CD4-positive, alpha-beta T cell (primary cell): ENCODE results near the gene DNAJB11. TPM values are rescaled to one million over a fixed set of nuclear protein-coding genes. Genes with fewer than 3 reads are reported as not detected.

Experiments used
- ATAC-seq: fragments of 200-7000 bp; cut with Tn5 transposase; one replicate; pipeline ENCODE4 v1.10.0; 2022; ENCODE audit warnings: mild to moderate bottlenecking; ENCODE audit not compliant: poor library complexity
- CTCF ChIA-PET: fragments of 350-600 bp; sonication (Branson Sonifier 250); formaldehyde crosslinking; loops from one replicate; lab custom pipeline; 2021; ENCODE audit warnings: antibody characterized with exemption, inconsistent platforms; lab: Charles Lee
- POLR2A ChIA-PET: fragments of 350-600 bp; sonication (Branson Sonifier 250); formaldehyde crosslinking; loops from one replicate; lab custom pipeline; 2021; ENCODE audit warnings: antibody characterized with exemption, inconsistent platforms; lab: Charles Lee
- DNase-seq, 14 experiments: peaks; one replicate each; pipeline ENCODE4 v3.0.0-alpha.2; 2013 to 2020; ENCODE audit warnings: mixed read lengths in 2 of 14
- H3K27ac ChIP-seq, 2 donors: one replicate each; pipeline versions ENCODE4 v1.5.1 to v1.7.0; 2013; ENCODE audit warnings: low read length in 2 of 2, low read depth in 1 of 2, mild to moderate bottlenecking in 1 of 2
- H3K27me3 ChIP-seq, 2 experiments: 1 replicate in 1 of 2; 2 replicates in 1 of 2; pipeline versions ENCODE4 v1.6.1 to v1.7.0; 2013; ENCODE audit warnings: low read length in 2 of 2, control low read depth in 1 of 2, mild to moderate bottlenecking in 1 of 2, moderate library complexity in 1 of 2; ENCODE audit not compliant: insufficient read depth in 2 of 2, control insufficient read depth in 1 of 2
- H3K36me3 ChIP-seq: one replicate; pipeline ENCODE4 v1.6.1; 2013; ENCODE audit warnings: low read length, control low read depth; ENCODE audit not compliant: insufficient read depth
- H3K4me1 ChIP-seq: one replicate; pipeline ENCODE4 v1.6.1; 2013; ENCODE audit warnings: low read length, control low read depth; ENCODE audit not compliant: insufficient read depth
- H3K4me3 ChIP-seq: one replicate; pipeline ENCODE4 v1.5.1; 2013; ENCODE audit warnings: mild to moderate bottlenecking, low read length, moderate library complexity
- H3K9me3 ChIP-seq, 2 experiments: 1 replicate in 1 of 2; 2 replicates in 1 of 2; pipeline versions ENCODE4 v1.6.1 to v1.7.0; 2013; ENCODE audit warnings: low read length in 2 of 2, mild to moderate bottlenecking in 2 of 2, control low read depth in 1 of 2, moderate library complexity in 1 of 2; ENCODE audit not compliant: control insufficient read depth in 1 of 2, insufficient read depth in 1 of 2
- H3K27ac Mint-ChIP-seq: one replicate; pipeline ENCODE4 v1.8.0; 2020; ENCODE audit warnings: mixed read lengths
- H3K27me3 Mint-ChIP-seq: one replicate; pipeline ENCODE4 v1.8.0; 2021; ENCODE audit warnings: mixed read lengths
- H3K36me3 Mint-ChIP-seq: one replicate; pipeline ENCODE4 v1.8.0; 2021; ENCODE audit warnings: low read depth, mixed read lengths
- H3K4me1 Mint-ChIP-seq: one replicate; pipeline ENCODE4 v1.8.0; 2021; ENCODE audit warnings: low read depth, mixed read lengths
- H3K4me3 Mint-ChIP-seq: one replicate; pipeline ENCODE4 v1.8.0; 2020; ENCODE audit warnings: mild to moderate bottlenecking, mixed read lengths
- H3K9me3 Mint-ChIP-seq: one replicate; pipeline ENCODE4 v1.8.0; 2020; ENCODE audit warnings: mixed read lengths
- intact Hi-C, 2 experiments: fragments of 100-400 bp; cut with DNase I in 1 of 2; cut with micrococcal nuclease in 1 of 2; formaldehyde crosslinking; loops; one replicate each; pipeline versions ENCODE4 v1.15.1 to v1.9.0; 2023 to 2025; cut with DNase I, micrococcal nuclease
- total RNA-seq, 174 experiments: library from RNA in 2 of 174; stranded (reverse) in 2 of 174; gene quantifications; one replicate each; pipeline ENCODE4 v1.2.3 and lab custom pipeline; 2021 to 2026
- TF ChIP-seq, protein P1 (sequence below): fragments of 200-600 bp; IDR thresholded peaks from one replicate; pipeline ENCODE4 v1.8.0; 2022; ENCODE audit warnings: antibody characterized with exemption, mild to moderate bottlenecking

Gene DNAJB11
- total RNA-seq, 2 experiments from 2014 or later: 69.3 to 70.3 TPM

DNA sequence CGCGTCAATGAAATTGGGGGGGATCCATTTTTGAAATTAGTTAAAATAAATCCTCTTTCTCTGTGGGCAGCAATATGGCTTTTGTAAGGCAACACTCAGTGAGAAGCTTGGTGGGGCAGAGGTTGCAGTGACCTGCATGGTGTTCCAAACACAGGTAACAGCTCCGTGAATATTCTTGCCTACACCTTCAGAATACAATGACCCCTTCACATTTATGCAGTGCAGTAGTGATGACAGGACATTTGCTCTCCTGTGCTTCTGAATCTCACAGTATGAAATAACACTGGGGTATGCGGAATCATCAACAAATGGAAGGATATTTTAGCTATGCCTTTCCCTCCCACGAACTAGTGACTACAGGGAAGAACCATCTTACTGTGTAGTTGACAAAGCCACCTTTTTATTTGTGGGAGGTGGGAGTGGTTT, 49.3 kb downstream of the DNAJB11 start:
- peaks cover 0 to 5% of the 10 kb centered on the region in 2 experiments for H3K9me3 ChIP-seq
- H3K4me1 Mint-ChIP-seq: peaks cover 12% of the 10 kb centered on the region
- TF ChIP-seq, protein P1, sequence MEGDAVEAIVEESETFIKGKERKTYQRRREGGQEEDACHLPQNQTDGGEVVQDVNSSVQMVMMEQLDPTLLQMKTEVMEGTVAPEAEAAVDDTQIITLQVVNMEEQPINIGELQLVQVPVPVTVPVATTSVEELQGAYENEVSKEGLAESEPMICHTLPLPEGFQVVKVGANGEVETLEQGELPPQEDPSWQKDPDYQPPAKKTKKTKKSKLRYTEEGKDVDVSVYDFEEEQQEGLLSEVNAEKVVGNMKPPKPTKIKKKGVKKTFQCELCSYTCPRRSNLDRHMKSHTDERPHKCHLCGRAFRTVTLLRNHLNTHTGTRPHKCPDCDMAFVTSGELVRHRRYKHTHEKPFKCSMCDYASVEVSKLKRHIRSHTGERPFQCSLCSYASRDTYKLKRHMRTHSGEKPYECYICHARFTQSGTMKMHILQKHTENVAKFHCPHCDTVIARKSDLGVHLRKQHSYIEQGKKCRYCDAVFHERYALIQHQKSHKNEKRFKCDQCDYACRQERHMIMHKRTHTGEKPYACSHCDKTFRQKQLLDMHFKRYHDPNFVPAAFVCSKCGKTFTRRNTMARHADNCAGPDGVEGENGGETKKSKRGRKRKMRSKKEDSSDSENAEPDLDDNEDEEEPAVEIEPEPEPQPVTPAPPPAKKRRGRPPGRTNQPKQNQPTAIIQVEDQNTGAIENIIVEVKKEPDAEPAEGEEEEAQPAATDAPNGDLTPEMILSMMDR: no peak
- no peaks in the 10 kb centered on the region for H3K9me3 Mint-ChIP-seq
- ATAC-seq (no peak), DNase-seq (no peak)
- H3K27ac ChIP-seq: no peak overlapping the region
- peaks cover 12% of the 10 kb centered on the region for H3K4me1 ChIP-seq
- POLR2A ChIA-PET: no interaction called here
- no peak overlapping the region for H3K4me3 Mint-ChIP-seq
- H3K27me3 ChIP-seq: peaks cover 0 to 9% of the 10 kb centered on the region in 2 experiments
- no peaks in the 10 kb centered on the region for H3K36me3 ChIP-seq
- no peak overlapping the region for H3K27ac Mint-ChIP-seq
- intact Hi-C loops: loop anchor here in 1 of 2 experiments (2.0 to 5.0 kb wide), 3 partner anchors 77 to 548 kb away; partner anchors contain the start of gene CRYGS
- CTCF ChIA-PET: no interaction called here
- H3K4me3 ChIP-seq: no peak overlapping the region
- H3K27me3 Mint-ChIP-seq: peaks cover 38% of the 10 kb centered on the region
- no peaks in the 10 kb centered on the region for H3K36me3 Mint-ChIP-seq

DNA sequence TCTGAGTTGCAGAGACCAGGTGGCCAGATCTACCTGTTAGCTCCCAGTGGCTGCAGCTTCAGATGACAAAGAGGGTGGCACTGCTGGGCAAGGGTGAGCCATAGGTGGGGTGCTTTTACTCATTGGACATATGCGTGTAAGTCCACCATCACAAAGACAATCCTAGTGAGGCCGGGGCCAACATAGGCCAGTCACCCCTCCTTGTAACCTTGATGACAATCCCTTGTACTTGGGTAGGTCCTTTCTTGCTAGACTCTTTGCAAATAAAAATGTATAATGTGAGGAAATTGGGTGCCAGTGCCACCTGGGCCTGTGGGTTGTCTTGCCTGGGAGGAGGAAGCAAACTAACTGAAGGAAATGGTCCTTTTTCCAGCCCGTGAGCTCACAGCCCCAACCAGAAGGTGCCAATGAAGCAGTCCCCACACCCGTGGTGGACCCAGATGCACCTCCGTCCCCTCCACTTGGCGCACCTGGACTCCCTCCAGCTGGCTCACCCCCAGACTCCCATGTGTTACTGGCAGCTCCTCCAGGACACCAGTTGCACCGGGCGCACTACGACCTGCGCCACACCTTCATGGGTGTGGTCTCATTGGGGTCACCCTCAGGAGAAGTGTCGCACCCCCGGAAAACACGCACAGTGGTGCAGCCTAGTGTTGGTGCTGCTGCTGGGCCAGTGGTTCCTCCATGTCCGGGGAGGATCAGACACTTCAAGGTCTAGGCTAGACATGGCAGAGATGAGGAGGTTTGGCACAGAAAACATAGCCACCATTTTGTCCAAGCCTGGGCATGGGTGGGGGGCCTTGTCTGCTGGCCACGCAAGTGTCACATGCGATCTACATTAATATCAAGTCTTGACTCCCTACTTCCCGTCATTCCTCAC, 49.9 kb downstream of the DNAJB11 start:
- Histone ChIP-seq H3K4me1 (peaks cover 11% of the 10 kb centered on the region), H3K4me3 (no peak overlapping the region), H3K9me3 (peaks cover 0 to 5% of the 10 kb centered on the region in 2 experiments), H3K27me3 (peaks cover 0 to 9% of the 10 kb centered on the region in 2 experiments), H3K27ac (no peak overlapping the region), H3K36me3 (no peaks in the 10 kb centered on the region)
- peaks cover 9% of the 10 kb centered on the region for H3K4me1 Mint-ChIP-seq
- TF ChIP-seq, protein P1: no peak
- peaks cover 35% of the 10 kb centered on the region for H3K27me3 Mint-ChIP-seq
- no peak overlapping the region for H3K27ac Mint-ChIP-seq
- DNase-seq (no peak), ATAC-seq (no peak)
- no peak overlapping the region for H3K4me3 Mint-ChIP-seq
- intact Hi-C loops: no loop called here
- no peaks in the 10 kb centered on the region for H3K36me3 Mint-ChIP-seq
- ChIA-PET POLR2A (no interaction called here), CTCF (no interaction called here)
- H3K9me3 Mint-ChIP-seq: no peaks in the 10 kb centered on the region

DNA sequence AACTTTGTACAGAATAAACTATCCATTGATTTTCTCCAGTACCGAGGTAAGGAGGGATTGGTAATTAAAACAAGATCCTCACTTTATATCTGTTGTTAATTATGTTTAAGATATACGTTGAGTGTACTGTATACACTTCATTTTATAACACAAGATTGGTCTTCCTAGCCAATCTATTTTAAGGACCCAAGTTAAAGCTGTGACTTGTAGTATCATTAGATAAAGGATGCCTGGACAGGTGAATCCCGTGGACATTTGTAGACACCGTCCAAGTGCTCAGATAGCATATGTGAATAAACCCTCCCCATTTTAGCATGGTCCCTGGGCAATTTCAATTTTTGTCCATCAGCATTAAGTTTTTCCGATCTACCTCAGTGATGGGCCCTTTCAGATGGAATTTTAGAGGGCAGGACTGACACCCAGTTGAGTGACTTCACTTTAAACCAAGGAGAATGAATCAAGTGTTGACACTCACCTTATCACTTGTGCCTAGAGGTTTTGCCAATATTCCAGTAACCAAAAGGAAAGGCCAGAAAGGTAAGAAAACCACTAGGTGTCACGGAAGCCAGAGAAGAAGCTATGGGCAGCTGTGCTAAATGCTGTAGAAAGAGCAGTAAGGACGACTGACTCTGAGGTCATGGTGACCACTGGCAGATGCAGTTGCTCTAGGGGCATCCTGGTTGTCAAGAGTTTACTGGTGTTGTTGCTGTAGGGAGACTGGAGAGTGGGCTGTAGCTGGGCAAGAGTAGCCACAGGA, 51.6 kb downstream of the DNAJB11 start:
- Mint-ChIP-seq H3K36me3 (no peaks in the 10 kb centered on the region), H3K4me1 (peaks cover 3% of the 10 kb centered on the region), H3K27me3 (peaks cover 32% of the 10 kb centered on the region), H3K4me3 (no peak overlapping the region), H3K9me3 (no peaks in the 10 kb centered on the region), H3K27ac (no peak overlapping the region)
- POLR2A ChIA-PET: no interaction called here
- DNase-seq (no peak), ATAC-seq (no peak)
- Histone ChIP-seq H3K36me3 (no peaks in the 10 kb centered on the region), H3K27ac (no peak overlapping the region), H3K27me3 (peaks cover 4 to 9% of the 10 kb centered on the region in 2 experiments), H3K4me3 (no peak overlapping the region), H3K9me3 (peaks cover 0 to 5% of the 10 kb centered on the region in 2 experiments), H3K4me1 (peaks cover 5% of the 10 kb centered on the region)
- CTCF ChIA-PET: no interaction called here
- TF ChIP-seq, protein P1: no peak
- intact Hi-C loops: no loop called here
